ENCODE data around the gene TSPAN18.

The TSPAN18 gene

DNA sequence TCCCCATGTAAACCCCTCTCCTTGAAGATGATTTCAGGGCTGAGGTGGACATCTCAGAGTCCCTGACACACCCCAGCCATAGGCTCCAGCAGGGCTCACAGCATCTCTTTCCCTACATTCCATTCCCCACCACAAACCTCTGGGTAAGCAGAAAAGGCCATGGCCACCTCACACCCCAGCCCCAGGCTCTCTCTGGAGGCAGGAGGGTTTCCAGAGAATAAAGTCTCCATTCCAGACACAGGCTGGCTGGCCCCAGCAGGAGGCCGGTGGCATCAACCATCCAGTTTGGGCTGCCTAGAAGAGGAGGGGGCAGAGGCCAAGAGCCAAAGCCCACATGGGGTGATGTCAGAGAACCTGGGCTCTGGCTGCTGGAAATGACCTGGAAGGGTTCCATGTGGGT, 162.5 kb downstream of the TSPAN18 start:
- DNase-seq (ENCODE audit: low spot score) = no peak

- DNase-seq (ENCODE audit: low spot score) = no peak
Observed at GRCh38 chr11:44892843-44893242, 166.1 kb downstream of the TSPAN18 start.

DNA sequence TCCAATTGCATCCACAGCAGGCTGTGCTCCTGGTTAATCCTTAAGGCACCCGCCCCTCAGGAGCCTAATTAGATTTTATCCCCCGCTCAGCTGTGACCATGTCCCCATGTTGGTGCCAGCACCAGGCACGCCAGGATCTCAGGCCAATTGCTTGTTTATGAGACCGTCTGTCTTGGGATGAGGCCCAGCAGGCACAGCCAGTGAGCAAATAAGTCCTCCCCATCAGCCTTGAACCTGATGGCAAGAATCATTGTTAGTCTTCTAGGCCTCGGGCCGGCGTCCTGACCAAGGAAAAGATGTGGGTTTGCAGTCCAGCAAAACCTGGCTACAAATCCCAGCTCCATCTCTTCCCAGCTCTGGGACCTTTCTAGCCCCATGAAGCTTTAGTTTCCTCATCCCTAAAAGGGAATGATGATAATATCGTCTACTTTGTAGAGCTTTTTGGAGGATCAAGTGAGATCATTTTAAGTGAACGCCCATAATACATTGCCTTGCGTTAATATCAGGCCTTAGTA, 166.6 kb downstream of the TSPAN18 start:
- no peak for DNase-seq (ENCODE audit: low spot score)

GRCh38 chr11:44893846-44894617, 167.3 kb downstream of the TSPAN18 start:
- peak; percentile 48 for DNase-seq (ENCODE audit: low spot score)

DNA sequence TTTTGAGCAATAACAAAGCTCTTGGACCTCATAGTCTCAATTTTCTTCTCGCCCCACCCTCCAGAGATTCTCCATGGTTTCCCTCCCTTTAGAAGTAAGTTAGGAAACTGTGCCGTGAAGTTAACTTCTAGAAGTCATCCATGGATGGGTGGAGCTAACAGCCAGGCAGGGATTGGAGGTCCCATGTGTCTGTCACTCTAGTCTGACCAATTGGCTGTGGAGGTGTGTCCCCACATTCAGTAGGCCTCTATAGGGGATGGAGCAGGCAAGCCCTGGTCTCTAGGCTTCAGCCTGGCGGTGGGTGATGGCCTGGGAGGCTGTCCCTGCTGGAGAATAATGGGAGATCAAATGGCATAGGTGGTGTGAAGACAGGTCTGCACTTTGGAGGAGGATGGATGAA, 173.2 kb downstream of the TSPAN18 start:
- no peak for DNase-seq (ENCODE audit: low spot score)

DNA sequence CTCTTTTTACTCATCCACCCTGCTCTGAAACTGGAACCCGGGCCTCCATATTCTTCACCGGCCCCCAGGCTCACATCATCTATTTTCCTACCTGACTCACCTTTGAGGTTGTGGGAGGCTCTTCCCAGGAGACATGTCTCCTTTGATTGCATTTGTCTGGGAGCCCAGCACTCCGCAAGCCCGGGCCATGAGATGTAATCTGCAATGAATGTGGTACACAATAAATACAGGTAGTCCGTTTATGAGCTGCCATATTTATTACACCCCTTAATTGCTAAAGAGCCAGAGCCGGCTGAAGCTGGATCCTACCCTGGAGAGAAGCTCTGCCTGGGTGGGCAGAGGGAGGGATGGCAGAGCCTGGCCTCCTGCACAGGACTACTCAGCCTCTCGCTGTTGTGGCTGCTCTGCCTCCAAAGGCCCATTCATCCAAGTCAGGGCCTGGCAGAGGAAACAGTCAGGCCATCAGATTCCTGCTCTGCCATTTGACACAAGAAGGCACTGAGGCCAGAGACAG, 174.4 kb downstream of the TSPAN18 start:
- no peak for DNase-seq (ENCODE audit: low spot score)

DNA sequence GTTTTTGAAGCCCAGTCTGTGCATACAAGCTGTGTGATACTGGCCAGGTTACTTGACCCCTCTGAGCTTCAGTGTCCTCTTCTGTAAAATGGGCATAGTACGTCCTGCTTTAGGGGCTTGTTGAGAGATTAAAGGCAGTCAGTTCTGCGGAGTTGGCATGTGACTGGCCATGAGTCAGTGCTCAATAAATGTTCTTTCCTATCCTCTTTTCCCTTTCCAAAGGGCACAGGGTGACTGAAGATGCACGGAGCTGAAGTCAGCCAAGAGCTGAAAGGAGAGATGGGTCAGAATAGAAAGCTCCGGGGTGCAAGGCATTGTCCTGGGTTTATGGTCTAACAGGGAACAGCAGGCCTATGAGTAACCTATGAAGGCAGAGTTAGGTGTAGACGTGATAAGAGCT, 175.0 kb downstream of the TSPAN18 start:
- no peak for DNase-seq (ENCODE audit: low spot score)

- no peak for DNase-seq (ENCODE audit: low spot score)
Observed at GRCh38 chr11:44903035-44903434, 176.3 kb downstream of the TSPAN18 start.

- no peak for DNase-seq (ENCODE audit: low spot score)
Observed at GRCh38 chr11:44903518-44903917, 176.8 kb downstream of the TSPAN18 start.

- no peak for DNase-seq (ENCODE audit: low spot score)
Observed at GRCh38 chr11:44904261-44905020, 177.7 kb downstream of the TSPAN18 start.

DNA sequence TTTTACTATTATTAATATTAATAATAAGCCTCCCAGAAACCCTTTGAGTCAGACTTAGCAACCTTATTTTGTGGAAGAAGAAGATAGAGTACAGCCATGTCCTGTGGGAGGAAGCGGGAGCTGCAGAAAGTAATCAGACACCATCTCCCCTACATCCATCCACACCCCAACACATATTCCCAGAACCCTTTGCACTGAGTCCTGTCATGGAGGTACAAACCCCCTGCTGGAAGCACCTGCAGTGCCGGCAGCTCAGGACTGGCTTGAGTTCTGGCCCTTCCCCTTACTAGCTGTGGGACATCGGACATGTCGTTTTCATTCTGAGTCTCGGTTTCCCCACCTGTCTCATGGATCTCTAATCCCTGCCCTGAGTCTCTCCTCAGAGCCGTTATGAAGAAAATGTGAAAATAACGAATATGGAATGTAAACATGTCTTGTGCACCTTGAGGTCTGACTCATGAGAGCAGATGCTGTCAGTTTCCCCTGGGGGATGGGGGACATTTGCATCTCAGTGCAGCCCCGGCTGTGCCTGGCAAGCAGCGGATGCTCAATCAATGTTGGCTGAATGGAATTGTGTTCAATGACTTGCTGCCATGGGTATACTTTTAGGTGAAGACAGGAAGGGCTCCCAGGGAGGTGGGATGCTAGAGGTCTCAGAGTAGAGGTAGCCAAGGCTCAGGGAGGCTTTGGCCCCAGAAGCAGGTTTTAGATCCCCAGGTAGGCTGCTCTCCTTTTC, 178.5 kb downstream of the TSPAN18 start:
- DNase-seq (ENCODE audit: low spot score) = no peak

DNA sequence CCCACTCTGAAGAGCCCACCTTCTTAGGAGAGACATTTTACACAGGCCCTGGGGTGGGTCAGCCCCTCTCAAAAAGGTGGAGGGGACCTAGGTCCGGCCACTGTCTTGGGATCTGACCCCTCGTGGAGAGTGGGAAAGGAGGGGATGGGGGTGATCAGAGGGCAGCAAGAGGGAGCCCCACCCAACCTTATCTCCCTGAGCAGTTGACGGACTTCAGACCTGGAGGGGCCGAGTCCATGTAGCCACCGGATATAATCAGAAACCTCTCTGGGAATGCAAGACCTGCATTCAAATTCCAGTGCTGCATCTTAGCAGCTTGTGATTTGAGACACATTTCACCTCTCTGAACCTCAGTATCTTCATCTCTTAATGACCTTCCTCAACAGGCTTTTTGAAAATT, 179.9 kb downstream of the TSPAN18 start:
- DNase-seq (ENCODE audit: low spot score) = no peak

- DNase-seq (ENCODE audit: low spot score) = no peak
Observed at GRCh38 chr11:44909557-44909956, 182.8 kb downstream of the TSPAN18 start.

DNA sequence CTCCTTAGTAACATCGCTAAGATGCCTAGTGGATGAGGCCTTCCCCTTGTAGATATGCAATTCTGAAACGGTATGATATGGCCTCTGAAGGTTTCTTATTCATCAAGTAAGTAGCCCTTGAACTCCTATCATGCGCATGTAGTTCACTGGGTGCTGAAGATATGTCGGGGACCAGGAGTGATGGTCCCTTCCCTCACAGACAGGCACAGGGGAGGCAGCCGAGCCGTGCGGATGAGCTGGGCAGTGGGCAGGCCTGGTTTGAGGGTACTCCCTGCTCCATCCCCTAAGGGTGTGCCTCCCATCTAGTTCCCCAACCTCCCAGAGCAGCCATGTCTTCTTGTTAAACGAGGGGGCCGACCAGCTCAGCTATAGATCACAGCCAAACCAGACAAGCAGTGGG, 183.8 kb downstream of the TSPAN18 start:
- no peak for DNase-seq (ENCODE audit: low spot score)

DNA sequence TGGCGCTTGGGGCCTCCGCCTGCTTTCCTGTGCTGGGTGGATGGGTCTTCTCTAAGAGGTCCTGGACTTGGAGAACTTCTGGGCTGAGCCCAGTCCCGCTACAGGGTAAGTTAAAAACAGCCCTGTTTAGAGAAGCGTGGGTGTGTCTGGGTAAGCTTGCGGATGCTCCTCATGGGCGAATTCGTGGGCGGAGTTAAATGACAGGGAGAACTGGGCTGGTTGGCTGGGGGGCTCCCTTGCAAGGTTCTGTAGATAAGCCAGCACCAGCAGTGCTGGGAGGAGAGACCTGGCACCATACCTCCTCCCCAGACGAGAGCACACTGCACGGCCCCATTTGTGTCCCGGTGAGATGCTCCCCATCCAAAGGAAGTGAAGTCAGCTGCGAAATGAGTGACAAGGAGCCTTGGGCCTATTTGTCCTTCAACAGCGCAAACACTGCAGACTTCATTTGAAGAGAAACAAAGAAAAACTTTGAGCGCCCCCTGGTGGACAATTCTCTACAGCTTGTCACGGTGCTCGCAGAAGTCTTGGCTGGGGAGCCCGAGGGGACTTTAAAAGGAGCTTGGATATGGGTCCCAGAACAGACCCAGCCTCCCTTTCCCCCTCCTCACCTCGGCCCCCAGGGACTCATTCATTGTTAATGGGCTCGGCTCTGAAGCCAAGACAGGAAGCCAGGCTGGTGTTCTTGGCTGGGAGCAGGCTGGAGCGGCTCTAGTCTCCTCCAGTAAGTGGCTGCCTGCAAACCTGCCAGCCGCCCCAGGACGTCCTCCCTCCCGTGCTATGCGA, 184.5 kb downstream of the TSPAN18 start:
- peak; percentile 84 for DNase-seq (ENCODE audit: low spot score)

DNA sequence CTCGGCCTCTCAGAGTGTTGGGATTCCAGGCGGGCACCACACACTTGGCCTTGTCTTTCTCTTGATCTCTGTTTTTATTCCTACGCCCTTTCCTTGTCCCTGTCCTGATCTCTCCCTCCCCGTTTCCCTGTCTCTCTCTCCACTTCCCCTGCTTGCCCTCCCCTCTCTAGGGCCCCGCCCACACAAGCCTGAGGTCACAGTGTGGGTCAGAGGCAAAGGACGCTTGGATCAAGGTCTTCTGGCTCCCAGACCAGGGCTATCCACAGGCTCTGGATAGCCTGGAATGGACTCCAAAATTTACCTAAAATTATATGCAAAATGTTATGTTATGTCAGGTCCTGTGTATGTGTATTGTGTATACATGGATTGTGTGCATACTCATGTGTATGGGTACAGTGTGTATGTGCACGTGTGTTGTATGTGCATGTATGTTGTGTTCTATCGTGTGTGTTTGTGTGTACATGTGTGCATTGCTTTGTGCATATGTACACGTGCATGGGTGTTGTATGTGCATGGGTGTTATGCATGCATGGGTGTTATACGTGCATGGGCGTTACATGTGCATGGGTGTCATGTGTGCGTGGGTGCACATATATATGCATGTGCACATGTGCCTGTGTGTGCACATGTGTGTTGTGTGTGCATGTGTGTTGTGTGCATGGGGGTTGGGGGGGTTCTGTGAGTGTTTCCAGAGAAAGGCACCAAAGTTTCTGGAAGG, 185.7 kb downstream of the TSPAN18 start:
- no peak for DNase-seq (ENCODE audit: low spot score)

DNA sequence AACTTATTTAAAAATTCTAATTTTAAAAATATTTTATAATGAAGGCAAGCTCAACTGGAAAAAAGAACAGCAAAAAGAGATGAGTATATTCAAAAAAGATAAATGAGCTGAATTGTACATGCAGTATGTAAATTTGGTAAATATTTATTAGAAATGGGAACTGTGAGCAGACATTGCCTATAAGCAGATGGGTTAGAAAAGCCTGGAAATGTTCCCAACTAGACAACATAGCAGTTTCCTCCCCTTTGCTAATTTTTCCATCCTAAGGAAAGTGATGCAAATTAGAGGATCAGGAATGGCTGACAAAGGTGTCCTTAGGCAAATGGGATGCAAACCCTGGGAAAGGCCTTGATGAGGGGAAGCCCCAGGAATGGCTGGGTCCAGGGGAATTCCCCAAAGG, 186.7 kb downstream of the TSPAN18 start:
- no peak for DNase-seq (ENCODE audit: low spot score)

DNA sequence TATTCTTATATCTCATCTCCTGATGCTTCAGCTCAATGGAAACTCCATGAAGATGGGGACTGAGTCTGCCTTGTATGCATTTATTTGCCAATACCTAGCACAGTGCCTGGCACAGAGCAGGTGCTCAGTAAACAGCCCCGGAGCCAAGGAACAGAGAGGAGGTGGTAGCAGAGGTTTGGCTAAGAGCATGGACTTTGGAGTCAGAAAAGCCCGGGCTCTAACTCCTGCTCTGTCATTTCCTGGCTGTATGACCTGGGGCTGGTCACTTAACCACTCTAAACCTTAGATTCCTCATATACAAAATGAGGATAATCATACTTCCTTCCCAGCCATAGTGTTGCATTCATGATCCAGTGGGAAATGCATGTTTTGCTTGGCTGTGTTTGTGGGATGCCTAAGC, 187.3 kb downstream of the TSPAN18 start:
- DNase-seq (ENCODE audit: low spot score) = no peak

DNA sequence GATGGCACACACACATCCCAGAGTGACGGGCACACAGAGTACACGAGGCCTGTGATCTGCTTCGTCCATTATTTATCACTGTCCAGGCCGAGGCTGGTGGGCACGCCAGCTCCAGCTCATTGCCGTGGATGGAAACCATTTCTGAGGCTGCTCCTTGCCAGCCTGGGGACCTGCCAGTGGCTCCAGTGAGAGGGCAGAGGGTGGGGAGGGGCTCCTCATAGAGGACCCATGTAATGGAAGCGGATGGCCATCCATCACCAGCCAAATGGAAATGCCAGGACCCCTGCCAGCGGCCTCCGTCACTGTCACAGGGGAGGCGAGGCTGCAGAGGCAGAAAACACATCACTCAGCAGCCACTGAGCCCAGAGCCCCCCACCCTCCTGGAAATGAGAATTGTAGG, 188.2 kb downstream of the TSPAN18 start:
- DNase-seq (ENCODE audit: low spot score) = no peak

DNA sequence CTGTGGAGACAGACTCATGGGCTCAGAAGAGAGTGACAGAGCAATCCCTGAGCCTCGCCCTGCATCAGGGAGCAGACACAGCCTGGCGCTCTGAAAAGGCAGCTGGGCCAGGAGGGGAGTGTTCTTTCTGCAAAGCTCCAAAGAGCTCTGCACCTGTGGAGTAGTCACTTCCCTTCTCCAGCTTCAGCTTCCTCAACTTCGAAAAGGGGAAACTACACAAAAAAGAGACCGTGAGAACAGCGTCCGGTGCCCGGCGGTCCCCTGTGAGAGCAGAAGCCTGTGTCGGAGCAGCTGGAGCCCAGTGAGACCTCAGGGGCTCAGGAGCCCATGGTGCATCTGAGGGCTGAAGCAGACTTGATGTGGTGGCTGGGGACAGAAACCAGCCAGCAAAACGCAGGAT, 188.9 kb downstream of the TSPAN18 start:
- no peak for DNase-seq (ENCODE audit: low spot score)

GRCh38 chr11:44916331-44916730, 189.6 kb downstream of the TSPAN18 start:
- no peak for DNase-seq (ENCODE audit: low spot score)
